HepG2 (cell line): ENCODE results near the gene MYO3A. TPM values are rescaled to one million over a fixed set of nuclear protein-coding genes. Genes with fewer than 3 reads are reported as not detected.

Experiments used
- ATAC-seq: fragments of 200-7000 bp; cut with Tn5 transposase; 3 replicates; pipeline ENCODE4 v1.9.1; 2020; ENCODE audit warnings: mild to moderate bottlenecking, moderate library complexity
- BruUV-seq: library from RNA; stranded (reverse); fragments of 400-500 nt; replicated peaks from 2 replicates; lab custom pipeline; 2021; lab: Mats Ljungman, UMichigan
- CTCF ChIA-PET: fragments of 300-600 bp; formaldehyde crosslinking; extraction: SDS; loops from one replicate; lab custom pipeline; 2021; ENCODE audit warnings: low total read pairs, inconsistent platforms, low intra/inter-chr PET ratio; lab: Yijun Ruan, JAX
- POLR2A ChIA-PET: fragments of 350-600 bp; sonication (Branson Sonifier 250); formaldehyde crosslinking; loops from one replicate; lab custom pipeline; 2020; ENCODE audit warnings: antibody characterized with exemption, inconsistent platforms; lab: Yijun Ruan, JAX
- DNase-seq: peaks from one replicate; pipeline ENCODE4 v3.0.0-alpha.2; 2015; ENCODE audit warnings: low spot score
- FAIRE-seq: peaks from 3 replicates; lab custom pipeline; 2011; peaks lifted over from hg19 to GRCh38; lab: Jason Lieb, UNC
- H2AFZ ChIP-seq: one replicate; pipeline ENCODE4 v1.6.1; 2011; ENCODE audit warnings: low read length, inconsistent platforms
- H3K27ac ChIP-seq: fragments of 300-600 bp; 3 replicates; pipeline ENCODE4 v1.8.0; 2011; ENCODE audit warnings: mixed run types, mild to moderate bottlenecking, mixed read lengths, low read length, inconsistent platforms; ENCODE audit not compliant: insufficient read depth; ENCODE audit errors: extremely low read length
- H3K27me3 ChIP-seq, 2 experiments: fragments of 200-600 bp in 1 of 2; 2 replicates in 1 of 2; 3 replicates in 1 of 2; pipeline versions ENCODE4 v1.6.0 to v1.8.0; 2011; ENCODE audit warnings: low read length in 2 of 2, mild to moderate bottlenecking in 2 of 2, moderate library complexity in 2 of 2, inconsistent platforms in 1 of 2; ENCODE audit not compliant: insufficient read depth in 2 of 2, control insufficient read depth in 1 of 2
- H3K36me3 ChIP-seq, 2 experiments: fragments of 200-600 bp in 1 of 2; replicated peaks in 1 of 2; 2 replicates in 1 of 2; 3 replicates in 1 of 2; pipeline versions ENCODE4 v1.5.1 to v1.8.0; 2011; ENCODE audit warnings: low read length in 2 of 2, inconsistent platforms in 1 of 2; ENCODE audit not compliant: insufficient read depth in 2 of 2, control insufficient read depth in 1 of 2
- H3K4me1 ChIP-seq: 2 replicates; pipeline ENCODE4 v1.5.1; 2012; ENCODE audit warnings: low read length, inconsistent platforms; ENCODE audit not compliant: insufficient read depth
- H3K4me2 ChIP-seq: 2 replicates; pipeline ENCODE4 v1.6.0; 2011; ENCODE audit warnings: low read depth, low read length, inconsistent platforms
- H3K4me3 ChIP-seq, 3 experiments: fragments of 200-600 bp in 1 of 3; sonication (generic), shearing (Covaris generic) in 1 of 3; replicated peaks in 1 of 3; 2 replicates each; pipeline ENCODE4 v1.5.1; 2011 to 2016; ENCODE audit warnings: low read length in 3 of 3, inconsistent platforms in 2 of 3, low read depth in 2 of 3, mild to moderate bottlenecking in 2 of 3, control low read depth in 1 of 3, mixed read lengths in 1 of 3; ENCODE audit not compliant: insufficient read depth in 1 of 3
- H3K79me2 ChIP-seq: one replicate; pipeline ENCODE4 v1.6.1; 2011; ENCODE audit warnings: low read length, inconsistent platforms; ENCODE audit not compliant: insufficient read depth
- H3K9ac ChIP-seq: 2 replicates; pipeline ENCODE4 v1.6.0; 2011; ENCODE audit warnings: mild to moderate bottlenecking, low read depth, low read length, inconsistent platforms; ENCODE audit not compliant: insufficient read depth
- H3K9me3 ChIP-seq: 2 replicates; pipeline ENCODE4 v1.5.1; 2012; ENCODE audit warnings: mild to moderate bottlenecking, low read length
- H4K20me1 ChIP-seq: 2 replicates; pipeline ENCODE4 v1.6.0; 2011; ENCODE audit warnings: inconsistent platforms, mild to moderate bottlenecking, low read length, moderate library complexity; ENCODE audit not compliant: insufficient read depth
- ATF7 ChIP-seq, 2 experiments: fragments of 450-650 bp in 1 of 2; sonication (generic) in 1 of 2; formaldehyde crosslinking in 1 of 2; IDR thresholded peaks; 2 replicates each; pipeline versions ENCODE4 v1.4.0 to v1.6.1; 2016 to 2020; ENCODE audit warnings: antibody characterized with exemption in 1 of 2, mild to moderate bottlenecking in 1 of 2, missing genetic modification reagents in 1 of 2
- CREB1 ChIP-seq, 2 experiments: fragments of 450-650 bp in 1 of 2; IDR thresholded peaks; 2 replicates each; pipeline ENCODE4 v1.6.1; 2016 to 2017; ENCODE audit warnings: control low read depth in 1 of 2, mild to moderate bottlenecking in 1 of 2, missing compliant biosample characterization in 1 of 2, missing genetic modification characterization in 1 of 2
- FOXA1 ChIP-seq, 2 experiments: fragments of 450-650 bp in 1 of 2; sonication (generic) in 1 of 2; formaldehyde crosslinking in 1 of 2; IDR thresholded peaks; 2 replicates each; pipeline versions ENCODE4 v1.4.0 to v1.6.1; 2016 to 2020; ENCODE audit warnings: missing genetic modification reagents in 1 of 2
- KMT2B ChIP-seq: IDR thresholded peaks from 2 replicates; pipeline ENCODE4 v1.6.1; 2016; ENCODE audit warnings: missing genetic modification reagents, missing compliant biosample characterization
- MAFG ChIP-seq: sonication (generic); formaldehyde crosslinking; IDR thresholded peaks from 2 replicates; pipeline ENCODE4 v1.5.1; 2020; ENCODE audit warnings: mild to moderate bottlenecking, missing genetic modification reagents
- MBNL3 ChIP-seq: fragments of 250-450 bp; sonication (Bioruptor Pico); conservative IDR thresholded peaks from 2 replicates; pipeline ENCODE4 v1.8.0; 2022; ENCODE audit warnings: mild to moderate bottlenecking, inconsistent platforms
- NCOA5 ChIP-seq: sonication (generic); formaldehyde crosslinking; IDR thresholded peaks from 2 replicates; pipeline ENCODE4 v1.4.0; 2020; ENCODE audit warnings: missing genetic modification reagents
- PPARG ChIP-seq: conservative IDR thresholded peaks from 2 replicates; pipeline ENCODE4 v1.6.1; 2016; ENCODE audit warnings: missing biosample characterization, missing genetic modification reagents
- ZNF570 ChIP-seq: sonication (generic); formaldehyde crosslinking; IDR thresholded peaks from 2 replicates; pipeline ENCODE4 v1.4.0; 2020; ENCODE audit warnings: mild to moderate bottlenecking, missing genetic modification reagents, borderline replicate concordance
- WGBS: methylation state at CpG from one replicate; pipeline ENCODE4 v1.1.6; 2017; ENCODE audit warnings: low lambda C conversion rate; 5-methylcytosine and 5-hydroxymethylcytosine counted together
- in situ Hi-C: cut with HindIII; loops from 2 replicates; pipeline ENCODE4 v1.10.0; 2017; ENCODE audit warnings: low pct_unique_long_range_greater_than_20kb; ENCODE audit not compliant: extremely low pct_ligation_motif_present
- intact Hi-C: fragments of 100-400 bp; cut with micrococcal nuclease; formaldehyde crosslinking; loops from one replicate; pipeline ENCODE4 v1.10.0; 2022; ENCODE audit not compliant: unreplicated experiment
- polyA plus RNA-seq, 8 experiments: library from polyadenylated mRNA; depleted of rRNA in 3 of 8; stranded (reverse) in 7 of 8; unstranded in 1 of 8; fragments of >200 nt; fragmentation: Illumina TruSeq in 4 of 8; extraction: Trizol in 4 of 8; gene quantifications; 2 replicates each; pipeline versions ENCODE4 v1.2.1 to v1.2.3, GENCODE V29; 2011 to 2016; ENCODE audit warnings: low read depth in 4 of 8, missing spikeins in 1 of 8, mixed read lengths in 1 of 8; ENCODE audit not compliant: insufficient read depth in 1 of 8
- total RNA-seq, 5 experiments: library from RNA; depleted of rRNA; stranded (reverse); fragments of >200 nt; fragmentation: Illumina TruSeq; extraction: Trizol; gene quantifications; 2 replicates each; pipeline ENCODE4 v1.2.3, GENCODE V29; 2016; ENCODE audit warnings: low read depth in 1 of 5
- TF ChIP-seq, protein P1 (sequence below): sonication (generic); formaldehyde crosslinking; IDR thresholded peaks from 2 replicates; pipeline ENCODE4 v1.4.0; 2020; ENCODE audit warnings: missing genetic modification reagents
- TF ChIP-seq, protein P2 (sequence below): IDR thresholded peaks from 2 replicates; pipeline ENCODE4 v1.6.1; 2016; ENCODE audit warnings: missing genetic modification reagents, missing compliant biosample characterization
- TF ChIP-seq, protein P3 (sequence below): fragments of 450-650 bp; IDR thresholded peaks from 2 replicates; pipeline ENCODE4 v1.6.1; 2016
- TF ChIP-seq, protein P4 (sequence below): sonication (generic); formaldehyde crosslinking; IDR thresholded peaks from 2 replicates; pipeline ENCODE4 v1.4.0; 2020; ENCODE audit warnings: missing genetic modification reagents, borderline replicate concordance

The MYO3A gene
- total and polyA plus RNA-seq, 2 of the 13 experiments (the other 11 are each of a cell fraction or from before 2014, with no cell fraction given), result not detected

DNA sequence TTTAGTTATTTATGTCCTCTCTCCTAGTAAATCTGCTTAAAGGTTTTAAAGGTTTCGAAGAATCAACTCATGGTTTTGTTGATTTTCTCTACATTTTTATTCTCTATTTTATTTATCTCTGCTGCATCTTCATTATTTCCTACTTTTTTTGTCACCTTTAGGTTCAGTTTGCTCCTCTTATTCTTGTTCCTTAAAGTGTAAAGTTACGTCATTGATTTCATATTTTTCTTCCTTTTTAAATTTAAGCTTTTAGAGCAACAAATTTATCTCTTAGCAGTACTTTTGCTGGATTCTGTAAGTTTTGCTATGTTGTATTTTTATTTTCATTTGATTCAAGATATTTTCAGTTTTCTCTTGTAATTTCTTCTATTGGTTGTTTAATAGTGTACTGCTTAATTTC lies 10.7 kb downstream of the MYO3A start:
- no peaks in the 10 kb centered on the region for H3K79me2 ChIP-seq
- H3K4me2 ChIP-seq, result no peak overlapping the region
- no peaks in the 10 kb centered on the region for H4K20me1 ChIP-seq
- no peaks in the 10 kb centered on the region for H3K9me3 ChIP-seq
- in situ Hi-C loops, result no loop called here
- no peaks in the 10 kb centered on the region for H3K4me1 ChIP-seq
- H3K27ac ChIP-seq, result no peak overlapping the region
- DNase-seq, result no peak
- BruUV-seq, result no TSS peak
- H3K9ac ChIP-seq, result no peak overlapping the region
- no peak for FAIRE-seq
- intact Hi-C loops, result no loop called here
- H2AFZ ChIP-seq, result no peak overlapping the region
- ChIA-PET CTCF (no interaction called here), POLR2A (no interaction called here)
- no peaks in the 10 kb centered on the region for H3K36me3 ChIP-seq
- H3K4me3 ChIP-seq, result no peak overlapping the region
- H3K27me3 ChIP-seq, result no peaks in the 10 kb centered on the region; a peak in 1 of 5 replicates
- WGBS, result 13% methylated on average over 2 of the region's 2 CpGs
- TF ChIP-seq FOXA1 (IDR thresholded peaks at IDR 0.05), result no peak
- TF ChIP-seq FOXA1 (CRISPR knock-in tag; IDR thresholded peaks at IDR 0.05), result no peak
- TF ChIP-seq MBNL3, result no peak
- peak; percentile 91 for TF ChIP-seq ATF7 (IDR thresholded peaks at IDR 0.05)
- TF ChIP-seq ATF7 (CRISPR knock-in tag; IDR thresholded peaks at IDR 0.05), result no peak
- TF ChIP-seq CREB1 (IDR thresholded peaks at IDR 0.05), result peak; percentile 58; the same call in 1 of the 2 replicates
- no peak for TF ChIP-seq CREB1 (CRISPR knock-in tag; IDR thresholded peaks at IDR 0.05)
- TF ChIP-seq, protein P1, sequence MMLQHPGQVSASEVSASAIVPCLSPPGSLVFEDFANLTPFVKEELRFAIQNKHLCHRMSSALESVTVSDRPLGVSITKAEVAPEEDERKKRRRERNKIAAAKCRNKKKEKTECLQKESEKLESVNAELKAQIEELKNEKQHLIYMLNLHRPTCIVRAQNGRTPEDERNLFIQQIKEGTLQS, result no peak
- ATAC-seq, result no peak

DNA sequence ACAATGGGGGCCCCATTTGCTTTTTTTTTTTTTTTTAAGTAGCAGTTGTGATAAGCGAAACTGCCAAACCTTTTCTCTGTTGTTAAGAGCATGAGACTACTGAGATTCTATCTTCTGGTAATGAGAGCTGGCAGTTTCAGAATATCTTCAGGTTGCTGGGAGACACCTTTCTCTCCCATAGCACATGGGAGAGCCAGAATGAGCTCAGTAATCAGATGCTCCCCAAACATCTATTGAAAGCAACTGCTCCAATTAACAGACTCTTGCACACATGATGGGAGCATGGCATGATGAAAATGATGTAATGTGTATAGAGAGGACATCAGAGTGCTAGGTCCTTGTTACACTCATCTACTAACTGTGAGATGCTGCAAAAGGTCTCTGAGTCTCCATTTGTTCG lies 18.8 kb downstream of the MYO3A start:
- no peak overlapping the region for H3K4me2 ChIP-seq
- POLR2A ChIA-PET, result no interaction called here
- no peak for ATAC-seq
- no peak overlapping the region for H3K27ac ChIP-seq
- no peak overlapping the region for H3K4me3 ChIP-seq
- 0% methylated on average over 2 of the region's 2 CpGs for WGBS
- no peaks in the 10 kb centered on the region for H3K9me3 ChIP-seq
- FAIRE-seq, result no peak
- BruUV-seq, result no TSS peak
- no peak overlapping the region for H3K9ac ChIP-seq
- H3K27me3 ChIP-seq, result no peaks in the 10 kb centered on the region
- intact Hi-C loops, result no loop called here
- H2AFZ ChIP-seq, result no peak overlapping the region
- H3K79me2 ChIP-seq, result no peaks in the 10 kb centered on the region
- no peak for DNase-seq
- TF ChIP-seq KMT2B (CRISPR knock-in tag), result no peak
- TF ChIP-seq NCOA5, result no peak
- TF ChIP-seq, protein P2, sequence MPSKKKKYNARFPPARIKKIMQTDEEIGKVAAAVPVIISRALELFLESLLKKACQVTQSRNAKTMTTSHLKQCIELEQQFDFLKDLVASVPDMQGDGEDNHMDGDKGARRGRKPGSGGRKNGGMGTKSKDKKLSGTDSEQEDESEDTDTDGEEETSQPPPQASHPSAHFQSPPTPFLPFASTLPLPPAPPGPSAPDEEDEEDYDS (CRISPR knock-in tag), result no peak
- TF ChIP-seq, protein P3, sequence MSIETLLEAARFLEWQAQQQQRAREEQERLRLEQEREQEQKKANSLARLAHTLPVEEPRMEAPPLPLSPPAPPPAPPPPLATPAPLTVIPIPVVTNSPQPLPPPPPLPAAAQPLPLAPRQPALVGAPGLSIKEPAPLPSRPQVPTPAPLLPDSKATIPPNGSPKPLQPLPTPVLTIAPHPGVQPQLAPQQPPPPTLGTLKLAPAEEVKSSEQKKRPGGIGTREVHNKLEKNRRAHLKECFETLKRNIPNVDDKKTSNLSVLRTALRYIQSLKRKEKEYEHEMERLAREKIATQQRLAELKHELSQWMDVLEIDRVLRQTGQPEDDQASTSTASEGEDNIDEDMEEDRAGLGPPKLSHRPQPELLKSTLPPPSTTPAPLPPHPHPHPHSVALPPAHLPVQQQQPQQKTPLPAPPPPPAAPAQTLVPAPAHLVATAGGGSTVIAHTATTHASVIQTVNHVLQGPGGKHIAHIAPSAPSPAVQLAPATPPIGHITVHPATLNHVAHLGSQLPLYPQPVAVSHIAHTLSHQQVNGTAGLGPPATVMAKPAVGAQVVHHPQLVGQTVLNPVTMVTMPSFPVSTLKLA, result no peak
- no peak for TF ChIP-seq MAFG (CRISPR knock-in tag)
- no peak for TF ChIP-seq PPARG
- TF ChIP-seq, protein P4, sequence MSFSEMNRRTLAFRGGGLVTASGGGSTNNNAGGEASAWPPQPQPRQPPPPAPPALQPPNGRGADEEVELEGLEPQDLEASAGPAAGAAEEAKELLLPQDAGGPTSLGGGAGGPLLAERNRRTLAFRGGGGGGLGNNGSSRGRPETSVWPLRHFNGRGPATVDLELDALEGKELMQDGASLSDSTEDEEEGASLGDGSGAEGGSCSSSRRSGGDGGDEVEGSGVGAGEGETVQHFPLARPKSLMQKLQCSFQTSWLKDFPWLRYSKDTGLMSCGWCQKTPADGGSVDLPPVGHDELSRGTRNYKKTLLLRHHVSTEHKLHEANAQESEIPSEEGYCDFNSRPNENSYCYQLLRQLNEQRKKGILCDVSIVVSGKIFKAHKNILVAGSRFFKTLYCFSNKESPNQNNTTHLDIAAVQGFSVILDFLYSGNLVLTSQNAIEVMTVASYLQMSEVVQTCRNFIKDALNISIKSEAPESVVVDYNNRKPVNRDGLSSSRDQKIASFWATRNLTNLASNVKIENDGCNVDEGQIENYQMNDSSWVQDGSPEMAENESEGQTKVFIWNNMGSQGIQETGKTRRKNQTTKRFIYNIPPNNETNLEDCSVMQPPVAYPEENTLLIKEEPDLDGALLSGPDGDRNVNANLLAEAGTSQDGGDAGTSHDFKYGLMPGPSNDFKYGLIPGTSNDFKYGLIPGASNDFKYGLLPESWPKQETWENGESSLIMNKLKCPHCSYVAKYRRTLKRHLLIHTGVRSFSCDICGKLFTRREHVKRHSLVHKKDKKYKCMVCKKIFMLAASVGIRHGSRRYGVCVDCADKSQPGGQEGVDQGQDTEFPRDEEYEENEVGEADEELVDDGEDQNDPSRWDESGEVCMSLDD (CRISPR knock-in tag), result no peak
- TF ChIP-seq ZNF570, result no peak
- H3K4me1 ChIP-seq, result no peaks in the 10 kb centered on the region
- no peaks in the 10 kb centered on the region for H3K36me3 ChIP-seq
- in situ Hi-C loops, result no loop called here
- CTCF ChIA-PET, result no interaction called here
- H4K20me1 ChIP-seq, result no peaks in the 10 kb centered on the region
